ENCODE results near the gene TOP1.
"Not testable (repeated sequence)": the region's sequence is repeated elsewhere in the genome, so short reads cannot be mapped to it uniquely, and the experiment has no call there.

The TOP1 gene

GRCh38 chr20:41028359-41029149, at the start of gene TOP1:
TSS of gene TOP1 (plus strand) at chr20:41028822. CDS start at chr20:41029068, 246 bp downstream.
- DNase-seq: peak; percentile 100

DNA sequence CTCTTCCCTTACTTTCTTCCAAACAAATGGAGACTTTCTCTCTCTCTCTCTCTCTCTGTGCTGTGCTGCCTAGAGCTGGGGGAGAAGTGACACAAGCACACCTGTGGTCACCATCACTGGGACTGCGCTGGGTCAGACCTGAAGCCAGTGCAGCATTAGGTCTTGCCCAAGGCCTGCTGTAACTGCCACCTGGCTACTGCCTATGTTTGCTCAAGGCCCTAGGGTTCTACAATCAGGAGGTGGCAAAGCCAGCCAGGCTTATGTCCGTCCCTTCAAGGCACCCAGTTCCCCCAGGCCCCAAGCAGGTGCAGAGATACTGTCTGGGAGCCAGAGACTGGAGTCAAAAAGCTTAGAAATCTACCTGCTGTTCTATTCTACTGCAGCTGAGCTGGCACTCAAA, 49.4 kb upstream of the TOP1 start:
- no peak for DNase-seq

GRCh38 chr20:40980106-40980827, 48.4 kb upstream of the TOP1 start:
- no peak for DNase-seq

- no peak for DNase-seq
Observed at GRCh38 chr20:40980828-40981310, 47.8 kb upstream of the TOP1 start.

DNA sequence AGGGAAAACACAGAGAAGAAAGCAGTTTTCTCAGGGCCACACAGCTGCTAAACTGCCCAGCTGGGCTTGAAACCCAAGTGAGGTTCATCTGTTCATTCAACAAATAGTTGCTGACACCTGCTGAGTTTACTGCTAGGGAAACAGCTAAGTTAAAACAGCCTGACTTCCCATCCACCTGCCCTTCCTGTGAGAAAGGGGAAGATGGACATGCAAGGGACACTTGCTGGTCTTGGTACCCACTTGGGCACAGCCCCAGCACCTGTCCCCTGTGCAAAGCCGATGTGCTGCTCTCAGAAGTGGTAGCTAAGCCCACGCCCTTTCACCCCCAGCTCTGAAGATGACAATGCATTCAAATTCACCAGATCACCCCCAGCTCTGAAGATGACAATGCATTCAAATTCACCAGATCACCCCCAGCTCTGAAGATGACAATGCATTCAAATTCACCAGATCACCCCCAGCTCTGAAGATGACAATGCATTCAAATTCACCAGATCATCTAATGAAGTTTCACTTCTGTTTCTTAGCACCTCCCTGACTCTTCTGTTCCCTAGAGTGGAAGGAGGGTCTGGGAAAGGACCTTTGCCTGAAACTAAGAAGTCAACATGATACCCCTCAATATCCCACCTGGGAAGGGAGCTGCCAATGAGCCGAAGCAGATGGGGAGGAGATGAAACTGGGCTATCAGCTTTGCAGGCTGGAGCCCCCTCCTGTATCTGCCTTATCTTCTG, 46.0 kb upstream of the TOP1 start:
- DNase-seq: no peak

- no peak for DNase-seq
Observed at GRCh38 chr20:40983898-40984297, 44.7 kb upstream of the TOP1 start.

- no peak for DNase-seq
Observed at GRCh38 chr20:40984496-40984895, 44.1 kb upstream of the TOP1 start.

GRCh38 chr20:40986774-40987173, 41.8 kb upstream of the TOP1 start:
- no peak for DNase-seq

DNA sequence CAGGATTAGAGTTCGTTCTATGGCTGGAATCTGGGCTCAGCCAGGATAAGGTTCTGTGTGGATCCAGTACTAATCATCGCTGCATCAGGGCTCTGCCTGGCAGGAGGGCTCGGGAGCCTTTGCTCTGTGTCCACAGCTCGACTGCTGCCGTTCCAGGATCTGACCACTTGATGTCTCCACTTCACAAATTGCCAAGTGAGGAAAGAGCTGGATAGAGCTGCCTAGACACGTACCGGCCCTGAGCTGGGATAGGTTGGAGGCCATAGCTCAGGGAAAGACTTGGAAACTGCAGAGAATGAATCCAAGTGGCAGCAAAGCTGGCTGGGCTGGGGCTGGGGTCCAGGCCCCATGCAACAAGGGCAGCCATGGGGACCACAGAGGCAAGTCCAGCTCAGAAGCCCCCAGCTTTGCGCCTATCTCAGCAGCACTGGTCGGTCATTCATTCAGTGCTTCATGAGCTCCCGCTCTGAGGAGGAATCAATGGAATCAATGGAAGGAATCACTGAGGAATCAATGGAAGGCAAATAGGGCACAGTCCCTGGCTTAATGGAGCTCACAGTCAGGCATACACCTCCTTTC, 38.0 kb upstream of the TOP1 start:
- peak; percentile 94 for DNase-seq

GRCh38 chr20:40991181-40991889, 37.3 kb upstream of the TOP1 start:
- DNase-seq: peak; percentile 91

DNA sequence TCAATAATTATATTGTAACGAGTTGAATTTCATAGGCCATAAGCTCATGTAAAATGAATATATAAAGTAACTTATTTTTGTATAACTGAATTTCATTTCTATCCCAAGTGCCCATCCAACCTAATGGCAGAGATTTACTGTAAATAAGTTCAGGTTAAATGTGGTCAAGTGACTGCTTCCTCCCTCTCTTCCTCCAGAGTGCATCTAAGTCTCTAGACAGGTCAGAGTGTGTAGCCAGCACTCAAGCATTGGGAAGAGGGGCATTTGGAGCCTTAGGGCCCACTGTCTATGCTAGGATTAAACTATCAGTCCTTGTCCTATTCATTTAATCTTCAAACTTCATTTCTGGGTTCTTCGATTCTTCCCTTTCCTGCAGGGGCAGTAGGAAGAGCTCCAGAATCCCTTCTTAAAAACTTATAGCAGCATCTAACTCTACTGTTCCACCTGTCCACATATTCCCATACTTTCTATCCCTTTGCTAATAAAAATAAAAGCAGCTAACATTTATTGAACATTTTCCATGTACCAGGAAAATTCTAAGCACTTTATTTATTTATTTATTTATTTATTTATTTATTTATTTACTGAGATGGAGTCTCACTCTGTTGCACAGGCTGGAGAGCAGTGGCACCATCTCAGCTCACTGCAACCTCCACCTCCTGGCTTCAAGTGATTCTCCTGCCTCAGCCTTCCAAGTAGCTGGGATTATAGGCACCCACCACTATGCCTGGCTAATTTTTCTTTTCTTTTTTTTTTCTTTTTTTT, 36.1 kb upstream of the TOP1 start:
- no peak for DNase-seq

- DNase-seq: no peak
Observed at GRCh38 chr20:40993794-40994540, 34.7 kb upstream of the TOP1 start.

DNA sequence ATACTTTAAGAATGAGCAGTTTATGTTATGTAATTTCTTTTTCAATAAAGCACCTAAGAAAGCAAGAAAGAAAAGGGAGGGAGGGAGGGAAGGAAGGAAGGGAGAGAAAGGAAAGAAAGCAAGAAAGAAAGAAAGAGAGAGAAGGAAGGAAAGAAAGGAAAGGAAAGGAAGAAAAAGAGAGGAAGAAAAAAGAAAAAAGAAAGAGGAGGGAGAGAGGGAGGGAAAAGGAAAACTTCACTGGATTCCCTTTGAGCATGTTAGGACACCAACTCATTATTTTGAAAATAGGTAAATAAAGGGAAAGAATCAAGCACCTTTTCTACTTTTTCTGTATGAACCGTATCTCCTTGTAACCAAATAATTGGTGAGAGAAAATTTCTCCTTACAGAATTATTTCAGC, 32.3 kb upstream of the TOP1 start:
- DNase-seq: no peak

DNA sequence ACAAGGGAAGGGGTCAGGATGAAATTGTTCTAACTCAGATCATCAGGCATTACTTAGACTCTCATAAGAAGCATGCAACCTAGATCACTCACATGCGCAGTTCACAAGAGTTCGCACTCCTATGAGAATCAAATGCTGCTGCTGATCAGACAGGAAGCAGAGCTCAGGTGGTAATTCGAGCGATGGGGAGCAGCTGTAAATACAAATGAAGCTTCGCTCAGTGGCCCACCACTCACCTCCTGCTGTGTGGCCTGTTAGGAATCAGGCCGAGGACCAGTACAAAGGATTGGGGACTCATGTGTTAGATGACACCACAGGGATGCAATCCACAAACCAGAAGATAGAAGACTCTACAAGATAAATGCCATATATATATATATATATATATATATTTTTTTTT, 31.5 kb upstream of the TOP1 start:
- no peak for DNase-seq

GRCh38 chr20:40999841-41000240, 28.8 kb upstream of the TOP1 start:
- no peak for DNase-seq

DNA sequence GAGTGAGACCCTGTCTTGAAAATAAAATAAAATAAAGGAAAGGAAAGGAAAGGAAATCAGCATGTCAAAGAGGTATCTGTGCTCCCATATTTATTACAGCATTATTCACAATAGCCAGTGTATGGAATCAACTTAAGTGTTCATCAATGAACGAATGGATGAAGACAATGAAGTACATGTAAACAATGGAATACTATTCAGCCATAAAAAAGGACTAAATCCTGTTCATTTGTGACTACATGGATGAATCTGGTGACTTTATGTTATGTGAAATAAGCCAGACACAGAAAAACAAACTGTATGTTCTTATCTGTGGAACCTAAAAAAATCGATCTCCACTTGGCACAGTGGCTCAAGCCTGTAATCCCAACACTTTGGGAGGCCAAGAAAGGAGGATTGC, 28.0 kb upstream of the TOP1 start:
- no peak for DNase-seq

- no peak for DNase-seq
Observed at GRCh38 chr20:41001497-41001896, 27.1 kb upstream of the TOP1 start.

GRCh38 chr20:41002842-41003142, 25.8 kb upstream of the TOP1 start:
- DNase-seq: no peak

DNA sequence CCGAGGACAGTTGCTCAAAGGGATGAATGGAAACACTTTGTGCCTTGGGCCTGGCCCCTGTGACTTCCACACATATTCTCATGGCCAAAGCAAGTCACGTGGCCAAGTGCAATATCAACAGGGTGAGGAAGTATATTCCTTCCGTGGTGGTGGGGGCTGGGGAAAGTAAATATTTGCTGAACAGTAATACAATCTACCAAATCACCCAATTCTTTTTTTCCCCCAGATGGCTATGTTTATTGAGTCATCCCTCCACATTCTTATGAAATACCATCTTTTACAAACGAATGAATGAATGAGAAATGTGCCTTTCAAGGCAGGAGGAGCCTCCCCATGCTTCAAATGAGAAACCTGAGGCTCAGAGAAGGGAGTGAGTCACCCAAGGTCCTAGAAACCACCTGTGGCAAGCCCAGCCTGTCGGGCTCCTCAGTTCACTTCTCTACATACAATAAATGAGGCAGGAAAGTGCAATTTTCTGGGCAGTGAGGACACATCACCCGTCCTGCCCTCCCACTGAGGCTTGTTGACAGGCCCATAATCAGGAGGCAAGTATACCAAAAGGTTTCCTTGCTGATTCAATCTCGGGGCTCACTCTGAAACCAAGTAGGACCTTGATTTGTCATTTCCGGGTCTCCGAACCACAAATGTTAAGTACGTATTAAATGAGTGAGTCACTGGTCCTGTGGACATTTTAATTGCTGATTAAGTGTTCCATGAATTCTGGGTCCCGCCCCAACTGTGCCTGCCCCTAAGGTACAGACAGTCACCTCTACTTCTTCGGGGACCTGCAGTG, 25.3 kb upstream of the TOP1 start:
- peak; percentile 71 for DNase-seq

DNA sequence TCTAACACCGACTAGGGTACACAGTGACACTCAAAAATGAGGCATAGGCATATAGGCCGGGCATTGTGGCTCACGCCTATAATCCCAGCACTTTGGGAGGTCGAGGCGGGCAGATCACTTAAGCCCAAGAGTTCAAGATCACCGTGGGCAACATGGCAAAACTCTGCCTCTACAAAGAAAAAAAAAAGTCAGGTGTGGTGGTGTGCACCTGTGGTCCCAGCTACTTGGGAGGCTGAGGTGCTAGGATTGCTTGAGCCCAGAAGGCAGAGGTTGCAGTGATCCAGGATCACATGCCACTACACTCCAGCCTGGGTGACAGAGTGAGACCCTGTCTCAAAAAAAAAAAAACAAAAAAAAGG, 24.7 kb upstream of the TOP1 start:
- not testable (repeated sequence) for DNase-seq

All from hematopoietic multipotent progenitor cell treated with erythropoietin and hydrocortisone succinate and interleukin-3 and kit ligand, for 6 days (in vitro differentiated cells).